ENCODE measurements around the gene NATD1.

GRCh38 chr17:21247552-21248258 lies 5.5 kb downstream of the NATD1 start:
- no peak for TF ChIP-seq CTCF (IDR thresholded peaks at IDR 0.05; ENCODE audit: control extremely low read depth in 1 of 3, insufficient read depth in 1 of 3, low read depth in 1 of 3, low read length in 3 of 3)
- TF ChIP-seq POU5F1 (IDR thresholded peaks at IDR 0.05; ENCODE audit: low read depth, low read length) = no peak
